AML-193 (cell line): ENCODE results near the gene TENT5C.

Experiments used
- DNase-seq, 2 experiments: peaks; one replicate each; lab custom pipeline; 2025; lab: John Stamatoyannopoulos, UW

Gene TENT5C

GRCh38 chr1:117573386-117574023, 32.3 kb upstream of the TENT5C start:
- DNase-seq, result no peak

- DNase-seq, result no peak
Observed at GRCh38 chr1:117574161-117574835, 31.6 kb upstream of the TENT5C start.

- DNase-seq, result no peak
Observed at GRCh38 chr1:117575586-117576225, 30.1 kb upstream of the TENT5C start.

GRCh38 chr1:117576236-117576635, 29.6 kb upstream of the TENT5C start:
- DNase-seq, result no peak

- no peak for DNase-seq
Observed at GRCh38 chr1:117577191-117577885, 28.5 kb upstream of the TENT5C start.

GRCh38 chr1:117578466-117578865, 27.4 kb upstream of the TENT5C start:
- DNase-seq, result no peak

- DNase-seq, result no peak
Observed at GRCh38 chr1:117579221-117579906, 26.5 kb upstream of the TENT5C start.

- no peak for DNase-seq
Observed at GRCh38 chr1:117580436-117580835, 25.4 kb upstream of the TENT5C start.

GRCh38 chr1:117580882-117581281, 25.0 kb upstream of the TENT5C start:
- DNase-seq, result no peak

- DNase-seq, result no peak
Observed at GRCh38 chr1:117581391-117581943, 24.4 kb upstream of the TENT5C start.

- no peak for DNase-seq
Observed at GRCh38 chr1:117582451-117582850, 23.4 kb upstream of the TENT5C start.

GRCh38 chr1:117583247-117583646, 22.6 kb upstream of the TENT5C start:
- DNase-seq, result no peak

GRCh38 chr1:117584181-117584580, 21.7 kb upstream of the TENT5C start:
- DNase-seq, result no peak

GRCh38 chr1:117585086-117585485, 20.8 kb upstream of the TENT5C start:
- DNase-seq, result no peak

GRCh38 chr1:117586337-117586736, 19.5 kb upstream of the TENT5C start:
- no peak for DNase-seq

- DNase-seq, result no peak
Observed at GRCh38 chr1:117586747-117587498, 18.9 kb upstream of the TENT5C start.

GRCh38 chr1:117587499-117588356, 18.1 kb upstream of the TENT5C start:
- DNase-seq, result no peak

GRCh38 chr1:117589544-117589943, 16.3 kb upstream of the TENT5C start:
- no peak for DNase-seq

GRCh38 chr1:117590273-117590925, 15.4 kb upstream of the TENT5C start:
- DNase-seq, result no peak

- DNase-seq, result no peak
Observed at GRCh38 chr1:117591252-117591651, 14.6 kb upstream of the TENT5C start.
